ENCODE data around the gene ARRDC3. TPM values are rescaled to one million over a fixed set of nuclear protein-coding genes. Genes with fewer than 3 reads are reported as not detected.

Gene ARRDC3
- total and polyA plus RNA-seq, 2 of the 8 experiments (the other 6 are each of a cell fraction or from before 2014, with no cell fraction given) = 2.9 to 5.7 TPM

DNA sequence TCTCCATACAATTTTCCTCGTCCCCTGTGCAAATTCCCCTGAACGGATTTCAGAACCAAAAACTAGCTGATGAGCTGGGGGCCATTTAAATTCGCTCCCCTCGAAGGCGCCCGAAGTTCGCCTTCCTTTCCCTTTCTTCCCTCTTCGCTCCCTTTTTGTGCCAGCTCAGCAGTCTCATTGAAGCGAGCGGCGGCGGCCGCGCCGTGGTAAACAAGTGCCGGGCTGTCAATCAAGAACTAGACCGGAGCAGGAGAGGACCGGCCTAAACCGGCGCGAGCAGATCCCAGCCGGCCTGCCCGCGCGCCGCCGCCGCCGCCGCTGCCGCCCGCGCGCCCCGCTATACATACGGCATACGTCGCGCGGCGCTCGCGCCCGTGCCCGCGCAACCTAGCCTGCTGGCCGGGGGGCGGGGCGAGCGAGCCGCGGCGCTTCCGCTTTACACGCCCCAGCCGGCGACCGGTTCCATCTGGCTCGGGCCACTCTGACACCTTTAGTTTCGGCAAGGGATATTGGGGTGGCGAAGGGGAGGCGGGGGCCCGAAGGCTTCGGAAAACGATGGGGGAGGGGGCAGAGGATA is 3.1 kb downstream of the ARRDC3 start (continued):
- TF ChIP-seq, protein P1, sequence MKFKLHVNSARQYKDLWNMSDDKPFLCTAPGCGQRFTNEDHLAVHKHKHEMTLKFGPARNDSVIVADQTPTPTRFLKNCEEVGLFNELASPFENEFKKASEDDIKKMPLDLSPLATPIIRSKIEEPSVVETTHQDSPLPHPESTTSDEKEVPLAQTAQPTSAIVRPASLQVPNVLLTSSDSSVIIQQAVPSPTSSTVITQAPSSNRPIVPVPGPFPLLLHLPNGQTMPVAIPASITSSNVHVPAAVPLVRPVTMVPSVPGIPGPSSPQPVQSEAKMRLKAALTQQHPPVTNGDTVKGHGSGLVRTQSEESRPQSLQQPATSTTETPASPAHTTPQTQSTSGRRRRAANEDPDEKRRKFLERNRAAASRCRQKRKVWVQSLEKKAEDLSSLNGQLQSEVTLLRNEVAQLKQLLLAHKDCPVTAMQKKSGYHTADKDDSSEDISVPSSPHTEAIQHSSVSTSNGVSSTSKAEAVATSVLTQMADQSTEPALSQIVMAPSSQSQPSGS (IDR thresholded peaks at IDR 0.05; ENCODE audit: low read length) = no peak
- TF ChIP-seq SIRT6 (IDR thresholded peaks at IDR 0.05; ENCODE audit: low read length) (no peak), POU5F1 (IDR thresholded peaks at IDR 0.05; ENCODE audit: low read depth, low read length) (0 out of 2 replicates have a peak, but pooled peaks have one; percentile 30), RXRA (IDR thresholded peaks at IDR 0.05; ENCODE audit: insufficient read depth, low read depth, low read length) (no peak), SP2 (IDR thresholded peaks at IDR 0.05; ENCODE audit: low read length) (no peak), YY1 (IDR thresholded peaks at IDR 0.05; ENCODE audit: low read depth, low read length) (peak; percentile 89), TBP (IDR thresholded peaks at IDR 0.05; ENCODE audit: low read depth, low read length) (peak; percentile 94), MAFK (IDR thresholded peaks at IDR 0.05; ENCODE audit: low read depth, low read length) (peak; percentile 97), CREB1 (IDR thresholded peaks at IDR 0.05) (peak; percentile 63), RAD21 (IDR thresholded peaks at IDR 0.05 in 1 of 2, conservative IDR thresholded peaks at IDR 0.05 in 1 of 2; ENCODE audit: low read depth in 2 of 2, low read length in 2 of 2) (peak in 1 of 2 experiments; percentile 5; a peak in 1 of 4 replicates), GABPA (IDR thresholded peaks at IDR 0.05; ENCODE audit: borderline replicate concordance, insufficient read depth, low read length) (peak; percentile 62; the same call in 1 of the 2 replicates), TAF7 (optimal IDR thresholded peaks at IDR 0.05; ENCODE audit: borderline replicate concordance, low read depth, low read length) (peak; percentile 97), POLR2A (IDR thresholded peaks at IDR 0.05; ENCODE audit: control extremely low read depth in 1 of 2, low read depth in 2 of 2, low read length in 2 of 2) (peak; percentile 33 to 80; a peak in 2 of 3 replicates), KDM4A (IDR thresholded peaks at IDR 0.05; ENCODE audit: low read depth, low read length, severe bottlenecking) (peak; percentile 14), SIN3A (conservative IDR thresholded peaks at IDR 0.05 in 1 of 2, IDR thresholded peaks at IDR 0.05 in 1 of 2; ENCODE audit: low read depth in 1 of 2, low read length in 2 of 2) (no peak), EP300 (IDR thresholded peaks at IDR 0.05; ENCODE audit: borderline replicate concordance in 1 of 2, low read depth in 2 of 2, low read length in 2 of 2) (no peak), GTF2F1 (IDR thresholded peaks at IDR 0.05; ENCODE audit: borderline replicate concordance, low read depth, low read length) (no peak; the same call in 1 of the 2 replicates), BACH1 (IDR thresholded peaks at IDR 0.05; ENCODE audit: low read length) (peak; percentile 39; the same call in 1 of the 2 replicates), PHF8 (conservative IDR thresholded peaks at IDR 0.05; ENCODE audit: low read depth, low read length) (peak; percentile 63)
- TF ChIP-seq, protein P2, sequence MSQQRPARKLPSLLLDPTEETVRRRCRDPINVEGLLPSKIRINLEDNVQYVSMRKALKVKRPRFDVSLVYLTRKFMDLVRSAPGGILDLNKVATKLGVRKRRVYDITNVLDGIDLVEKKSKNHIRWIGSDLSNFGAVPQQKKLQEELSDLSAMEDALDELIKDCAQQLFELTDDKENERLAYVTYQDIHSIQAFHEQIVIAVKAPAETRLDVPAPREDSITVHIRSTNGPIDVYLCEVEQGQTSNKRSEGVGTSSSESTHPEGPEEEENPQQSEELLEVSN (IDR thresholded peaks at IDR 0.05) = 0 out of 2 replicates have a peak, but pooled peaks have one; percentile 13
- TF ChIP-seq, protein P3, sequence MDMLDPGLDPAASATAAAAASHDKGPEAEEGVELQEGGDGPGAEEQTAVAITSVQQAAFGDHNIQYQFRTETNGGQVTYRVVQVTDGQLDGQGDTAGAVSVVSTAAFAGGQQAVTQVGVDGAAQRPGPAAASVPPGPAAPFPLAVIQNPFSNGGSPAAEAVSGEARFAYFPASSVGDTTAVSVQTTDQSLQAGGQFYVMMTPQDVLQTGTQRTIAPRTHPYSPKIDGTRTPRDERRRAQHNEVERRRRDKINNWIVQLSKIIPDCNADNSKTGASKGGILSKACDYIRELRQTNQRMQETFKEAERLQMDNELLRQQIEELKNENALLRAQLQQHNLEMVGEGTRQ (IDR thresholded peaks at IDR 0.05; ENCODE audit: low read length) = no peak
